Transverse colon (tissue), 4 donors: ENCODE results near the gene KRT84.

Experiments
- POLR2AphosphoS5 ChIP-seq, 3 donors: sonication (generic); formaldehyde crosslinking; IDR thresholded peaks; one replicate each; pipeline ENCODE4 v1.6.1; 2016; ENCODE audit warnings: antibody characterized with exemption in 3 of 3
- TF ChIP-seq, protein P1 (sequence below), 5 experiments: fragments of 200-600 bp in 3 of 5; fragments of 450-650 bp in 2 of 5; sonication (generic) in 3 of 5; IDR thresholded peaks; 1 replicate in 2 of 5; 2 replicates in 3 of 5; pipeline ENCODE4 v1.5.1; 2016 to 2017; ENCODE audit warnings: antibody characterized with exemption in 5 of 5, inconsistent platforms in 3 of 5, mild to moderate bottlenecking in 2 of 5, moderate library complexity in 1 of 5

GRCh38 chr12:52333321-52333720, 52.1 kb downstream of the KRT84 start:
- TF ChIP-seq, protein P1, sequence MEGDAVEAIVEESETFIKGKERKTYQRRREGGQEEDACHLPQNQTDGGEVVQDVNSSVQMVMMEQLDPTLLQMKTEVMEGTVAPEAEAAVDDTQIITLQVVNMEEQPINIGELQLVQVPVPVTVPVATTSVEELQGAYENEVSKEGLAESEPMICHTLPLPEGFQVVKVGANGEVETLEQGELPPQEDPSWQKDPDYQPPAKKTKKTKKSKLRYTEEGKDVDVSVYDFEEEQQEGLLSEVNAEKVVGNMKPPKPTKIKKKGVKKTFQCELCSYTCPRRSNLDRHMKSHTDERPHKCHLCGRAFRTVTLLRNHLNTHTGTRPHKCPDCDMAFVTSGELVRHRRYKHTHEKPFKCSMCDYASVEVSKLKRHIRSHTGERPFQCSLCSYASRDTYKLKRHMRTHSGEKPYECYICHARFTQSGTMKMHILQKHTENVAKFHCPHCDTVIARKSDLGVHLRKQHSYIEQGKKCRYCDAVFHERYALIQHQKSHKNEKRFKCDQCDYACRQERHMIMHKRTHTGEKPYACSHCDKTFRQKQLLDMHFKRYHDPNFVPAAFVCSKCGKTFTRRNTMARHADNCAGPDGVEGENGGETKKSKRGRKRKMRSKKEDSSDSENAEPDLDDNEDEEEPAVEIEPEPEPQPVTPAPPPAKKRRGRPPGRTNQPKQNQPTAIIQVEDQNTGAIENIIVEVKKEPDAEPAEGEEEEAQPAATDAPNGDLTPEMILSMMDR (IDR thresholded peaks at IDR 0.05): no peak
- no peak for TF ChIP-seq POLR2AphosphoS5 (IDR thresholded peaks at IDR 0.05)
